ENCODE results near the gene ZBTB37.

DNA sequence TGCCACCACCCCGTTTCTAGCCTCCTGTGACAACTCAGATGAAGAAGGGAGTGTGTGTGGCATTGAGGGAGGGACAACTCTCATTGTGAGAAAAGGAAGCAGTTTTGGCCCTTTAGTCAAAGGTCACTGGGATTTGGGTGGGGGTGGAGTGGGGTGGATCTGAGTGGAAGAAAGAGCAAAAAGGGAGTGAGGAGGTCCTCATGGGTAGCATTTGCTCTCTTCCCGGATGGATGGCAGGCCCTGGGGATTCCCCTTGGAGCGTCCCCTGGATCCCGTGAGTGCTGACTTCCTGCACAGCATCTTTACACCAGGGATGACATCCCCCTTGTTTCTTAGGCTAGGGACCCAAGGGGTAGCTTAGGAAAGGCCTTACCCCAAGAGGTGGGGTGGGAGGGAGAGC lies 48.5 kb downstream of the ZBTB37 start:
- TF ChIP-seq, protein P1, sequence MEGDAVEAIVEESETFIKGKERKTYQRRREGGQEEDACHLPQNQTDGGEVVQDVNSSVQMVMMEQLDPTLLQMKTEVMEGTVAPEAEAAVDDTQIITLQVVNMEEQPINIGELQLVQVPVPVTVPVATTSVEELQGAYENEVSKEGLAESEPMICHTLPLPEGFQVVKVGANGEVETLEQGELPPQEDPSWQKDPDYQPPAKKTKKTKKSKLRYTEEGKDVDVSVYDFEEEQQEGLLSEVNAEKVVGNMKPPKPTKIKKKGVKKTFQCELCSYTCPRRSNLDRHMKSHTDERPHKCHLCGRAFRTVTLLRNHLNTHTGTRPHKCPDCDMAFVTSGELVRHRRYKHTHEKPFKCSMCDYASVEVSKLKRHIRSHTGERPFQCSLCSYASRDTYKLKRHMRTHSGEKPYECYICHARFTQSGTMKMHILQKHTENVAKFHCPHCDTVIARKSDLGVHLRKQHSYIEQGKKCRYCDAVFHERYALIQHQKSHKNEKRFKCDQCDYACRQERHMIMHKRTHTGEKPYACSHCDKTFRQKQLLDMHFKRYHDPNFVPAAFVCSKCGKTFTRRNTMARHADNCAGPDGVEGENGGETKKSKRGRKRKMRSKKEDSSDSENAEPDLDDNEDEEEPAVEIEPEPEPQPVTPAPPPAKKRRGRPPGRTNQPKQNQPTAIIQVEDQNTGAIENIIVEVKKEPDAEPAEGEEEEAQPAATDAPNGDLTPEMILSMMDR (IDR thresholded peaks at IDR 0.05; ENCODE audit: low read length): no peak
- TF ChIP-seq EZH2 (IDR thresholded peaks at IDR 0.05; ENCODE audit: borderline replicate concordance, low read length): no peak

All from OCI-LY1 (cell line).